ENCODE results near the gene PELO. TPM values are rescaled to one million over a fixed set of nuclear protein-coding genes. Genes with fewer than 3 reads are reported as not detected.
A peak's percentile ranks its signal among the peaks of the same experiment; 100 is the strongest.

The PELO gene
- total and polyA plus RNA-seq, 12 donors = 4.7 to 28.1 (median 21.1) TPM

DNA sequence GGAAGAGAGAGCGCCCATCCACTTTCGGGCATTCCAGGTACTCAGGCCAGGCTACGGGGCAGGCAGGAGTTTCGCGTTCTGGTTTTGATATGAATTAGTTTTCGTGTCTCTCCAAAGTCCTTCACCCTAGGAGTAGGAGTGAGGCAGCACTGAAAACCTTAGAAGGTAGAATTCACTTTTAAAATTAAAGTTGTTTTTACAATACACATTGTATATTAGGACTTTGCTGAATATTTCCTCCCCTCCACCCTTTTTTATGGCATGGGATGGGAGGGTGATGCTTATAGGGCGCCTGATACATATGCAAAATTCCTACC lies 747 bp downstream of the PELO start:
- Histone ChIP-seq H3K9me3 (no peaks in the 10 kb centered on the region), H3K4me3 (peak overlapping the region; percentile 45 to 80 (median 68)), H3K27ac (peak overlapping the region; percentile 56 to 96 (median 90)), H3K27me3 (peaks cover 0 to 21% (median 0%) of the 10 kb centered on the region in 7 donors), H3K4me1 (peaks cover 0 to 64% (median 14%) of the 10 kb centered on the region in 9 donors), H3K36me3 (no peaks in the 10 kb centered on the region)
- DNase-seq = no peak
- intact Hi-C loops (cut with DNase I) = loop anchor here in 9 of 10 donors (2.0 to 10.0 kb wide), 8 partner anchors 61 to 306 kb away; no protein-coding TSS in a partner anchor
- TF ChIP-seq, protein P1, sequence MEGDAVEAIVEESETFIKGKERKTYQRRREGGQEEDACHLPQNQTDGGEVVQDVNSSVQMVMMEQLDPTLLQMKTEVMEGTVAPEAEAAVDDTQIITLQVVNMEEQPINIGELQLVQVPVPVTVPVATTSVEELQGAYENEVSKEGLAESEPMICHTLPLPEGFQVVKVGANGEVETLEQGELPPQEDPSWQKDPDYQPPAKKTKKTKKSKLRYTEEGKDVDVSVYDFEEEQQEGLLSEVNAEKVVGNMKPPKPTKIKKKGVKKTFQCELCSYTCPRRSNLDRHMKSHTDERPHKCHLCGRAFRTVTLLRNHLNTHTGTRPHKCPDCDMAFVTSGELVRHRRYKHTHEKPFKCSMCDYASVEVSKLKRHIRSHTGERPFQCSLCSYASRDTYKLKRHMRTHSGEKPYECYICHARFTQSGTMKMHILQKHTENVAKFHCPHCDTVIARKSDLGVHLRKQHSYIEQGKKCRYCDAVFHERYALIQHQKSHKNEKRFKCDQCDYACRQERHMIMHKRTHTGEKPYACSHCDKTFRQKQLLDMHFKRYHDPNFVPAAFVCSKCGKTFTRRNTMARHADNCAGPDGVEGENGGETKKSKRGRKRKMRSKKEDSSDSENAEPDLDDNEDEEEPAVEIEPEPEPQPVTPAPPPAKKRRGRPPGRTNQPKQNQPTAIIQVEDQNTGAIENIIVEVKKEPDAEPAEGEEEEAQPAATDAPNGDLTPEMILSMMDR (IDR thresholded peaks at IDR 0.05) = peak in 1 of 9 donors; percentile 3
- no peak for ATAC-seq
- WGBS, 2 donors = 6% methylated on average over 7 of the region's 7 CpGs

DNA sequence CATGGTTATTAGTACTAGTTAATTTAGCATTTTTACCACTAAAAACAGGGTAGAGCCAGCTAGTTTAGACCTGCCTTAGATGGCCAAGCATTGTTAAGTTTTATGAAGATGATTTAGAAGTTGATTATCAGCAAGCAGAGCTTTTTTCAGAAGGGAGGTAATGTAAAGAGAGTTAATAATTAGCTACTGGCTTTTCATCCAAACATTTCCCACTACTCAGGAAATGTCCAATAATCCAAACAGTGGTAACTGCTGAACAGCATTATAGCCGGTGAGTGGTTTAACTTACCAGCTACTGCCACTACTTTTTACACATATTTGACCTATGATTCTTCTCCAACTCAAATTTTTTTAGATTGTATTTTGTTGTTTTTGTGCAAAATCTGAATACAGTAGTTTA lies 1.7 kb downstream of the PELO start:
- no peaks in the 10 kb centered on the region for H3K9me3 ChIP-seq
- intact Hi-C loops (cut with DNase I) = loop anchor here in 9 of 10 donors (2.0 to 10.0 kb wide), 8 partner anchors 62 to 305 kb away; no protein-coding TSS in a partner anchor
- H3K27me3 ChIP-seq = peaks cover 0 to 21% (median 0%) of the 10 kb centered on the region in 7 donors
- WGBS, 2 donors = 50 to 60% methylated on average over 1 of the region's 1 CpG
- no peaks in the 10 kb centered on the region for H3K36me3 ChIP-seq
- TF ChIP-seq, protein P1 (IDR thresholded peaks at IDR 0.05) = no peak
- H3K27ac ChIP-seq = peak overlapping the region in 9 of 10 donors; percentile 83 to 96 (median 90)
- peak overlapping the region; percentile 45 to 80 (median 68) for H3K4me3 ChIP-seq
- H3K4me1 ChIP-seq = peaks cover 0 to 63% (median 14%) of the 10 kb centered on the region in 9 donors
- ATAC-seq (no peak), DNase-seq (no peak)

DNA sequence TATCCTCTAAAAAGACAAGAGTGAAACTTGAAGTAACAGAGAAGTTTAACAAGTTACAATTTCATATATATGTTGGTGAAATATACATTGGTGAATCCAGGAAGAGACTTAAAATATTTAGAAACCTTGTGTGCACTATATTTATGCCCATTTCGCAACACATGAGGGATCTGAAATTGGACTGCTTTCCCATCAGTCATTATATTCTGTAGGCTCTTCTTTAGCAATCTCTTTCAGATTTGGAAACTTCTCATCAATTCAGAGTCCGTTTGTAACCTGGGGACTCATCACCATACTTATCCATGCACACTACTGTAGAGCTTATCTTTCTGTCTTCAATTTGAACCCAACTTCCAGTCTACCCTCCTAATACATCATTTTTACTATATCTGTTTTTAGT lies 2.1 kb downstream of the PELO start:
- TF ChIP-seq, protein P1 (IDR thresholded peaks at IDR 0.05) = no peak
- no peaks in the 10 kb centered on the region for H3K9me3 ChIP-seq
- intact Hi-C loops (cut with DNase I) = loop anchor here (2.0 to 10.0 kb wide), 10 partner anchors 63 to 305 kb away; no protein-coding TSS in a partner anchor
- WGBS, 2 donors = 52 to 61% methylated on average over 2 of the region's 2 CpGs
- DNase-seq = no peak
- peaks cover 0 to 19% (median 0%) of the 10 kb centered on the region in 7 donors for H3K27me3 ChIP-seq
- ATAC-seq = no peak
- no peaks in the 10 kb centered on the region for H3K36me3 ChIP-seq
- peak overlapping the region in 9 of 10 donors; percentile 83 to 96 (median 90) for H3K27ac ChIP-seq
- H3K4me1 ChIP-seq = peaks cover 0 to 63% (median 14%) of the 10 kb centered on the region in 9 donors
- H3K4me3 ChIP-seq = peak overlapping the region; percentile 45 to 80 (median 68)

DNA sequence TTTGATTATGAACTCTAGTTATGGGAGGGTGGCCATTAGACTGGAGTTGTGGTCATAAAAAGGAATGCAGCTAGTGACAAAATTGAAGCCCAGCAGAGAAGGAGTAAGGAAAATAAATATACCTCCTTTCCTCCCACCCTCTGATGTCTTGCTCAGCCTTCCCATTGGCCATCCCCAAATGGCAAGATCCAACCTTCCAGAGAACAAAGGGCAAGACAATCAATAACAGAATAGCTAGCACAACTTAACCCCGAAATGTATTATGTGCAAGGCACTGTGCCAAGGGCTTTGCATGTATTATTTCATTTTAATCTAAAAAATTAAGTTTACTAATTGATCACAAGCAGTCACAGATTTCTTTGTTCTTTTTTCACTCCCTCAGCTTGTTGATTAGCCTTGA lies 3.6 kb downstream of the PELO start:
- Histone ChIP-seq H3K27me3 (peaks cover 0 to 9% (median 0%) of the 10 kb centered on the region in 7 donors), H3K9me3 (no peaks in the 10 kb centered on the region), H3K4me3 (peak overlapping the region in 7 of 10 donors; percentile 5 to 80 (median 71)), H3K36me3 (no peaks in the 10 kb centered on the region), H3K27ac (peak overlapping the region in 6 of 10 donors; percentile 34 to 96 (median 90)), H3K4me1 (peaks cover 0 to 73% (median 18%) of the 10 kb centered on the region in 9 donors)
- TF ChIP-seq, protein P1 (IDR thresholded peaks at IDR 0.05) = no peak
- intact Hi-C loops (cut with DNase I) = loop anchor here in 3 of 10 donors (10.0 kb wide), 2 partner anchors 103 to 123 kb away; no protein-coding TSS in a partner anchor
- no peak for DNase-seq
- 65 to 86% methylated on average over 1 of the region's 1 CpG for WGBS, 2 donors
- ATAC-seq = no peak

Data from heart right ventricle (tissue), 16 donors.